ENCODE measurements around the gene EIF4B.

DNA sequence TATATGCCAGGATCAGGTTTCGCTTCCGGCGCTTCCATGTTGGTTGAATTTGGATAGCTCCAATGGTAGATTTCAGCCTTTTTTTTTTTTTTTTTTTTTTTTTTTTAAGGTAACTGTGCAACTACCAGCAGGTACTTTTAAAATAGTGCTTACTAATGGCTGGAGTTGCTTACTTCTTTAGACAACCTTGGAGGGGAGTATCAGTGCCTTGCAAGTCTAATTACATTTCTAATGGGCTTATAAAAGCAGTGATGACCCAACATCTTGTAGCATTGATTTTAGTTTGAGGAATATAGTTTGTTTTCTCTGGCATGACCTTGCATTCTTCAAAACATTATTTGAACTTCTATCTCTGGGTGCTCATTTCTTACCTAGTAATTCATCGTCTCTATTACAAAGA, 1.1 kb downstream of the EIF4B start:
- TF ChIP-seq BRCA1 (IDR thresholded peaks at IDR 0.05; ENCODE audit: low read depth, low read length) (no peak), RAD21 (IDR thresholded peaks at IDR 0.05 in 1 of 2, conservative IDR thresholded peaks at IDR 0.05 in 1 of 2; ENCODE audit: low read depth in 2 of 2, low read length in 2 of 2) (no peak), SRF (IDR thresholded peaks at IDR 0.05; ENCODE audit: low read depth, low read length) (no peak), CTCF (IDR thresholded peaks at IDR 0.05; ENCODE audit: control extremely low read depth in 1 of 3, insufficient read depth in 1 of 3, low read depth in 1 of 3, low read length in 3 of 3) (no peak)
